Neural crest cell (in vitro differentiated cells): ENCODE data around the gene LMTK3. TPM values are rescaled to one million over a fixed set of nuclear protein-coding genes. Genes with fewer than 3 reads are reported as not detected.

Source experiments
- DNase-seq: peaks from one replicate; pipeline ENCODE4 v3.0.0; 2021; ENCODE audit warnings: low read depth, mixed read lengths, low spot score
- H3K27ac Mint-ChIP-seq: one replicate; pipeline ENCODE4 v1.8.0; 2021; ENCODE audit warnings: mild to moderate bottlenecking, mixed read lengths; ENCODE audit not compliant: unreplicated experiment
- H3K27me3 Mint-ChIP-seq: 2 replicates; pipeline ENCODE4 v1.8.0; 2021; ENCODE audit warnings: low read depth, mild to moderate bottlenecking, mixed read lengths
- H3K36me3 Mint-ChIP-seq: 2 replicates; pipeline ENCODE4 v1.8.0; 2021; ENCODE audit warnings: low read depth, mild to moderate bottlenecking, mixed read lengths
- H3K4me1 Mint-ChIP-seq: 2 replicates; pipeline ENCODE4 v1.8.0; 2021; ENCODE audit warnings: mixed read lengths
- H3K4me3 Mint-ChIP-seq: one replicate; pipeline ENCODE4 v1.8.0; 2021; ENCODE audit warnings: mild to moderate bottlenecking, mixed read lengths
- H3K9me3 Mint-ChIP-seq: 2 replicates; pipeline ENCODE4 v1.8.0; 2021; ENCODE audit warnings: mixed read lengths
- total RNA-seq: library from RNA; stranded (reverse); gene quantifications from 2 replicates; pipeline ENCODE4 v1.2.1, GENCODE V29; 2021
- TF ChIP-seq, protein P1 (sequence below): fragments of 200-600 bp; sonication (generic); conservative IDR thresholded peaks from 2 replicates; pipeline ENCODE4 v1.5.0; 2021; ENCODE audit warnings: antibody characterized with exemption, mild to moderate bottlenecking

The LMTK3 gene
- total RNA-seq, 1 donor from 2014 or later = 3.1 TPM

DNA sequence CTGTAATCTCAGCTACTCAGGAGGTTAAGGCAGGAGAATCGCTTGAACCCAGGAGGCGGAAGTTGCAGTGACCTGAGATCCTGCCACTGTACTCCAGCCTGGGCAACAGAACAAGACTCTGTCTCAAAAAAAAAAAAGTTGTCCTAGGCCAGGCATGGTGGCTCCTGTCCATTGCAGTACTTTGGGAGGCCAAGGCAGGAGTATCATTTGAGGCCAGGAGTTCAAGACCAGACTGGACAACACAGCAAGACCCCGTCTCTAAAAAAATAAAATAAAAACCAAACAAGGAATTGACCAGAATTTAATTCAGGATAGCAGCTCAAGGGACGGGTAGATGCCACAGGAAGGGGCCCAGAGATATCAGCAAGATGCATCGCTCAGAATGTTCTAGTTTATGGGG lies 45.2 kb upstream of the LMTK3 start:
- Mint-ChIP-seq H3K27me3 (peaks cover 4% of the 10 kb centered on the region), H3K4me3 (no peak overlapping the region), H3K4me1 (peaks cover 4% of the 10 kb centered on the region), H3K9me3 (no peaks in the 10 kb centered on the region), H3K27ac (no peak overlapping the region), H3K36me3 (no peaks in the 10 kb centered on the region)
- TF ChIP-seq, protein P1, sequence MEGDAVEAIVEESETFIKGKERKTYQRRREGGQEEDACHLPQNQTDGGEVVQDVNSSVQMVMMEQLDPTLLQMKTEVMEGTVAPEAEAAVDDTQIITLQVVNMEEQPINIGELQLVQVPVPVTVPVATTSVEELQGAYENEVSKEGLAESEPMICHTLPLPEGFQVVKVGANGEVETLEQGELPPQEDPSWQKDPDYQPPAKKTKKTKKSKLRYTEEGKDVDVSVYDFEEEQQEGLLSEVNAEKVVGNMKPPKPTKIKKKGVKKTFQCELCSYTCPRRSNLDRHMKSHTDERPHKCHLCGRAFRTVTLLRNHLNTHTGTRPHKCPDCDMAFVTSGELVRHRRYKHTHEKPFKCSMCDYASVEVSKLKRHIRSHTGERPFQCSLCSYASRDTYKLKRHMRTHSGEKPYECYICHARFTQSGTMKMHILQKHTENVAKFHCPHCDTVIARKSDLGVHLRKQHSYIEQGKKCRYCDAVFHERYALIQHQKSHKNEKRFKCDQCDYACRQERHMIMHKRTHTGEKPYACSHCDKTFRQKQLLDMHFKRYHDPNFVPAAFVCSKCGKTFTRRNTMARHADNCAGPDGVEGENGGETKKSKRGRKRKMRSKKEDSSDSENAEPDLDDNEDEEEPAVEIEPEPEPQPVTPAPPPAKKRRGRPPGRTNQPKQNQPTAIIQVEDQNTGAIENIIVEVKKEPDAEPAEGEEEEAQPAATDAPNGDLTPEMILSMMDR = no peak
- no peak for DNase-seq

DNA sequence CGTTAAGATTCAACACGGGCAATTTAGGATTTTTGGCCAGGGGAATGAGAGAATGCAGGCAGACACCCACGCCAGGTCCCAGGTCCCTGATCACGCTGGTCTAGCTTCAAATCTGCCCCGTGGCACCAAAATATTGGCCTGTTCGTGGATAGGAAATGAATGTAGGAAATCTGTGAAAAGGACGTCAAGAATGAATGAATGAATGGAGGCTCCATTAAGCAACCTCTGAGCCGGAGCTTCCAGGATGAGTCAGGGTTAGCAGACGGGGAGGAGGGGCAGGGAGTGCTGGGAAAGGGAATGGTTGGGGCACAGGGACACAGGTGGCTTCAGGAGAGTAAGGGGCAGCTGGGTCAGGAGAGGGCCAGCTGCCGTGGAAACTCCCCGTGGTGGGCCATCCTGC lies 44.5 kb upstream of the LMTK3 start:
- H3K9me3 Mint-ChIP-seq = no peaks in the 10 kb centered on the region
- DNase-seq = no peak
- no peak overlapping the region for H3K4me3 Mint-ChIP-seq
- peaks cover 9% of the 10 kb centered on the region for H3K4me1 Mint-ChIP-seq
- peaks cover 4% of the 10 kb centered on the region for H3K27me3 Mint-ChIP-seq
- no peak overlapping the region for H3K27ac Mint-ChIP-seq
- no peaks in the 10 kb centered on the region for H3K36me3 Mint-ChIP-seq
- TF ChIP-seq, protein P1 = no peak

DNA sequence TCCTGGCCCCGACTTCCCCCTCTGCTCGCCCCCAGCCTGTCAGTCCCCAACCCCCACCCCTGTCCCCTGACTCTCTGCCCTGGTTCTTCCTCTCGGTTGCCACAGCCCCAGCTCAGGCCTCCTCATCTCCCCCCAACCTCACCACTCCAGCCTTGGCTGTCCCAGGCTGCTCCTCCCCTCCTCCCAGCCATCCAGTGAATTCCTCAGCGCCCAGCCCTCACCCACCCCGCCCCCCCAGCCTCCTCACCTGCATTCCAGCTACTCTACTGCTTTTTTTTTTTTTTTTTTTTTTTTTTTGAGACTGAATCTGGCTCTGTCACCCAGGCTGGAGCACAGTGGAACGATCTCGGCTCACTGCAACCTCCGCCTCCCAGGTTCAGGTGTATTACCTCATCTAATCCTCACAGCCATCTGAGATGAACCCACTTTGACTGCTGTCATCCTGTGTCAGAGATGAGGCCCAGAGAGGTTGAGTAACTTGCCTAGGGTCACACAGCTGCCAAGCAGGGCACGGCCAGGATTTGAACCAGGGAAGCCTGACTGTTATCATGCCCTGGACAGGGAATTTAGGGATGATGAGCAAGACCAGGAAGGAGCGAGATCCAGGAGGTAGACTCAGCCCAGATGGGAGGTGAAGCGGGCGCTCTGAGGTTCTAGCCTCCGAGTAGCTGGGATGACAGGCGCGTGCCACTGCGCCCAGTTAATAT lies 42.9 kb upstream of the LMTK3 start:
- DNase-seq = no peak
- Mint-ChIP-seq H3K27ac (no peak overlapping the region), H3K27me3 (peaks cover 4% of the 10 kb centered on the region), H3K4me3 (no peak overlapping the region), H3K9me3 (no peaks in the 10 kb centered on the region), H3K36me3 (no peaks in the 10 kb centered on the region), H3K4me1 (peaks cover 9% of the 10 kb centered on the region)
- TF ChIP-seq, protein P1 = no peak

DNA sequence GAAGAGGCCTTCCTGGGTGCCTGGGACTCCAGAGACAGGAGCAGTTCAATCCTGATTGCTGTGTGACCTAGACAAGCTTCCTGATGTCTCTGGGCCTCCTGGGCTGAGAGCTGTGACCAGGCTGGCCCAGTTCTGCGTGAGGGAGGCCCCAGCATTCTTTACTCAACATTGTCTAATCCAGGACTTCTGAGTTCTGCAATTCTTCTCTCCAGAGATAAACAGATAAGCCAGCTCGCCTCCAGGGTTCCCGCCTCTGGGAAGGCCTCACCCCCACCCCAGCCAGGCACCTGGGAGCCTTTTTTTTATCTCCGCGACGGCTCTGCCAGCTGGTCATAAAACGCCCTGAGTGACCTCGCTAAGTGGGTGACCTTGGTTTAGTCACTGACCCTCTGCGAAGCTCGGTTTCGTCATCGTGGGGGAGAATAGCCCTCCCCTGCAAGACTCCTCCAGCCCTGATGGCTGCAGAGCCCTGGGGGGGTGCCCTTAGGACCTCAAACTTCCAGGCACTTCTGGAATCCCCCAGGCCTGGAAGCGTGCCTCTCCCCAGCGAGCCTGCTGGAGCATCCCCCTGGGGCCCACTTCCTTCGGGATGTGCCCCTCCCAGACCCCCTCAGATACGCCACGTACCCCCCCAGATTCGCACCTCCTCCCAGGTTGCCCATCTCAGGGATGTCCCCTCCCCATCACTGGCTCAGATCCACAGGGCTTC lies 42.2 kb upstream of the LMTK3 start:
- H3K9me3 Mint-ChIP-seq = no peaks in the 10 kb centered on the region
- no peak overlapping the region for H3K4me3 Mint-ChIP-seq
- no peaks in the 10 kb centered on the region for H3K36me3 Mint-ChIP-seq

DNA sequence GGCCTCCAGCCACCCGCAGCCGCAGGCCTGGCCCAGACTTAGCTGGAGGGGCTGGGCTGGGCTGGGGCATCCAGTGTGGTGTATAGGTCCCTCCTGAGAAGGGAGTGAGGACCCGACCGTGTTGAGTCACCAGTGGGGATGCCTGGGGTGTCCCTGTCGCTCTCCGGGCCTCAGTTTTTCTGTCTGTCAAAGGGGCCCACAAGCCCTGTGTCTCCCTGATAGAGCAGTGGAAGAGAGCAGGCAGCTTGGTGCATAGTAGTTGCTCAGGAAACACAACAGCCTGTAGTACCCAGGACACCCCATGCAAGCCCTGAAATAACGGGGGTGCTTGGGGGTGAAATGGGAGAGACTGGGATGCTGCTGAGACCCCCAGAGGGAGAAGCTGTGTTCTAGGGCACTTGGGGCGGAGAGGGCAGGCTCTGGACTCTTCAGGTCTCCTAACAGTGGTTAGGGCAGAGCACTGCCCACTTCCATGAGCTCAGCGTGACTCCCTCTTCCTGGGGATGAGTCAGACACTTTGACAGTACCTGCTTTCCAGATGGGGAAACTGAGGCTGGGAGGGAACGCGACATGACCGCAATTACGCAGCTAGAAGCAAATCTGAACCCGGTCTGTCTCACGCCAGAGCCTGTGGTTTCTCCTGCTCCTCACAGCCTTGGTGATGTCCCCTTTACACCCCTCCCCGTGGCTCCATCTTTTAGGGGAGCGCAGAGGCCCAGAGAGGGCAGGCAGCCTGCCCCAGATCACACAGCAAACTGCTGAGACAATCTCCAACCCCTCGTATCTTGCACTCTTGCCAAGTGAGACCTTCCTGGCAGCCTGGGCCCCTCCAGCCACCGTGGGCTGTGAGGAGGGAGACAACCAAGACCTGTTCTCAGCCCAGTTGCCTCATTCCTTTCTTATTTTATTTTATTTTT lies 41.0 kb upstream of the LMTK3 start:
- Mint-ChIP-seq H3K4me3 (no peak overlapping the region), H3K27ac (no peak overlapping the region), H3K27me3 (no peaks in the 10 kb centered on the region), H3K36me3 (no peaks in the 10 kb centered on the region), H3K9me3 (no peaks in the 10 kb centered on the region), H3K4me1 (peaks cover 9% of the 10 kb centered on the region)
- DNase-seq = no peak
- TF ChIP-seq, protein P1 = no peak

More for the DNA sequence above, 42.2 kb upstream of the LMTK3 start:
- no peak for DNase-seq
- TF ChIP-seq, protein P1 = no peak
- H3K27me3 Mint-ChIP-seq = peaks cover 1% of the 10 kb centered on the region
- H3K4me1 Mint-ChIP-seq = peaks cover 9% of the 10 kb centered on the region
- H3K27ac Mint-ChIP-seq = no peak overlapping the region
